ENCODE results near the gene CKS1B.
A peak's percentile ranks its signal among the peaks of the same experiment; 100 is the strongest.

Gene CKS1B

GRCh38 chr1:154962795-154963330, 11.6 kb upstream of the CKS1B start:
- TF ChIP-seq, protein P1, sequence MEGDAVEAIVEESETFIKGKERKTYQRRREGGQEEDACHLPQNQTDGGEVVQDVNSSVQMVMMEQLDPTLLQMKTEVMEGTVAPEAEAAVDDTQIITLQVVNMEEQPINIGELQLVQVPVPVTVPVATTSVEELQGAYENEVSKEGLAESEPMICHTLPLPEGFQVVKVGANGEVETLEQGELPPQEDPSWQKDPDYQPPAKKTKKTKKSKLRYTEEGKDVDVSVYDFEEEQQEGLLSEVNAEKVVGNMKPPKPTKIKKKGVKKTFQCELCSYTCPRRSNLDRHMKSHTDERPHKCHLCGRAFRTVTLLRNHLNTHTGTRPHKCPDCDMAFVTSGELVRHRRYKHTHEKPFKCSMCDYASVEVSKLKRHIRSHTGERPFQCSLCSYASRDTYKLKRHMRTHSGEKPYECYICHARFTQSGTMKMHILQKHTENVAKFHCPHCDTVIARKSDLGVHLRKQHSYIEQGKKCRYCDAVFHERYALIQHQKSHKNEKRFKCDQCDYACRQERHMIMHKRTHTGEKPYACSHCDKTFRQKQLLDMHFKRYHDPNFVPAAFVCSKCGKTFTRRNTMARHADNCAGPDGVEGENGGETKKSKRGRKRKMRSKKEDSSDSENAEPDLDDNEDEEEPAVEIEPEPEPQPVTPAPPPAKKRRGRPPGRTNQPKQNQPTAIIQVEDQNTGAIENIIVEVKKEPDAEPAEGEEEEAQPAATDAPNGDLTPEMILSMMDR (conservative IDR thresholded peaks at IDR 0.05; ENCODE audit: low read depth, low read length), result no peak
- H3K36me3 ChIP-seq (ENCODE audit: insufficient read depth), result peaks cover 7% of the 10 kb centered on the region; the same call in 1 of the 2 replicates
- peaks cover 40% of the 10 kb centered on the region for H3K79me2 ChIP-seq (ENCODE audit: insufficient read depth, low read depth)
- peak overlapping the region; percentile 80; the same call in 1 of the 2 replicates for H3K27ac ChIP-seq
- H4K20me1 ChIP-seq (ENCODE audit: insufficient read depth), result no peaks in the 10 kb centered on the region
- H3K4me3 ChIP-seq (IDR thresholded peaks at IDR 0.05; ENCODE audit: insufficient read depth, low read depth, low read length), result peak overlapping the region; percentile 98
- peaks cover 38% of the 10 kb centered on the region for H3K4me1 ChIP-seq (ENCODE audit: low read depth, poor library complexity, severe bottlenecking)
- H3K9ac ChIP-seq, result peak overlapping the region; percentile 78; the same call in 1 of the 2 replicates
- H2AFZ ChIP-seq (ENCODE audit: low read depth), result no peak overlapping the region
- peak overlapping the region; percentile 93 for H3K4me2 ChIP-seq
- H3K27me3 ChIP-seq (ENCODE audit: insufficient read depth, low read depth), result no peaks in the 10 kb centered on the region

GRCh38 chr1:154963643-154964042, 10.8 kb upstream of the CKS1B start:
- Histone ChIP-seq H3K36me3 (ENCODE audit: insufficient read depth) (peaks cover 7% of the 10 kb centered on the region; the same call in 1 of the 2 replicates), H3K4me3 (IDR thresholded peaks at IDR 0.05; ENCODE audit: insufficient read depth, low read depth, low read length) (no peak overlapping the region), H3K4me1 (ENCODE audit: low read depth, poor library complexity, severe bottlenecking) (peaks cover 38% of the 10 kb centered on the region), H3K9ac (no peak overlapping the region), H3K27ac (peak overlapping the region; percentile 2; the same call in 1 of the 2 replicates), H2AFZ (ENCODE audit: low read depth) (no peak overlapping the region), H3K4me2 (peak overlapping the region; percentile 93; the same call in 1 of the 2 replicates), H3K27me3 (ENCODE audit: insufficient read depth, low read depth) (no peaks in the 10 kb centered on the region), H4K20me1 (ENCODE audit: insufficient read depth) (no peaks in the 10 kb centered on the region), H3K79me2 (ENCODE audit: insufficient read depth, low read depth) (peaks cover 40% of the 10 kb centered on the region)
- TF ChIP-seq, protein P1 (conservative IDR thresholded peaks at IDR 0.05; ENCODE audit: low read depth, low read length), result no peak

GRCh38 chr1:154964359-154964758, 10.1 kb upstream of the CKS1B start:
- Histone ChIP-seq H3K4me3 (IDR thresholded peaks at IDR 0.05; ENCODE audit: insufficient read depth, low read depth, low read length) (peak overlapping the region; percentile 24), H3K4me1 (ENCODE audit: low read depth, poor library complexity, severe bottlenecking) (peaks cover 45% of the 10 kb centered on the region), H3K36me3 (ENCODE audit: insufficient read depth) (peaks cover 7% of the 10 kb centered on the region; the same call in 1 of the 2 replicates), H3K9ac (no peak overlapping the region), H2AFZ (ENCODE audit: low read depth) (no peak overlapping the region), H3K27ac (peak overlapping the region; percentile 6; the same call in 1 of the 2 replicates), H3K79me2 (ENCODE audit: insufficient read depth, low read depth) (peaks cover 43% of the 10 kb centered on the region), H4K20me1 (ENCODE audit: insufficient read depth) (no peaks in the 10 kb centered on the region), H3K4me2 (no peak overlapping the region), H3K27me3 (ENCODE audit: insufficient read depth, low read depth) (no peaks in the 10 kb centered on the region)
- TF ChIP-seq, protein P1 (conservative IDR thresholded peaks at IDR 0.05; ENCODE audit: low read depth, low read length), result no peak

GRCh38 chr1:154966111-154966510, 8.4 kb upstream of the CKS1B start:
- H3K79me2 ChIP-seq (ENCODE audit: insufficient read depth, low read depth), result peaks cover 44% of the 10 kb centered on the region
- H3K27ac ChIP-seq, result no peak overlapping the region
- TF ChIP-seq, protein P1 (conservative IDR thresholded peaks at IDR 0.05; ENCODE audit: low read depth, low read length), result no peak
- no peak overlapping the region for H3K9ac ChIP-seq
- peaks cover 50% of the 10 kb centered on the region for H3K4me1 ChIP-seq (ENCODE audit: low read depth, poor library complexity, severe bottlenecking)
- H3K27me3 ChIP-seq (ENCODE audit: insufficient read depth, low read depth), result no peaks in the 10 kb centered on the region
- H3K36me3 ChIP-seq (ENCODE audit: insufficient read depth), result peaks cover 7% of the 10 kb centered on the region; the same call in 1 of the 2 replicates
- no peak overlapping the region for H3K4me2 ChIP-seq
- no peak overlapping the region for H3K4me3 ChIP-seq (IDR thresholded peaks at IDR 0.05; ENCODE audit: insufficient read depth, low read depth, low read length)
- no peaks in the 10 kb centered on the region for H4K20me1 ChIP-seq (ENCODE audit: insufficient read depth)
- no peak overlapping the region for H2AFZ ChIP-seq (ENCODE audit: low read depth)

Measured in KMS-11 (cell line).